Measurements from ENCODE around the gene ITGB4. TPM values are rescaled to one million over a fixed set of nuclear protein-coding genes. Genes with fewer than 3 reads are reported as not detected.

Gene ITGB4
- total and polyA plus RNA-seq, 9 of the 15 experiments (the other 6 are each of a cell fraction or from before 2014, with no cell fraction given) = 0.05 to 2.8 (median 0.76) TPM; not detected in 3

- TF ChIP-seq, protein P1, sequence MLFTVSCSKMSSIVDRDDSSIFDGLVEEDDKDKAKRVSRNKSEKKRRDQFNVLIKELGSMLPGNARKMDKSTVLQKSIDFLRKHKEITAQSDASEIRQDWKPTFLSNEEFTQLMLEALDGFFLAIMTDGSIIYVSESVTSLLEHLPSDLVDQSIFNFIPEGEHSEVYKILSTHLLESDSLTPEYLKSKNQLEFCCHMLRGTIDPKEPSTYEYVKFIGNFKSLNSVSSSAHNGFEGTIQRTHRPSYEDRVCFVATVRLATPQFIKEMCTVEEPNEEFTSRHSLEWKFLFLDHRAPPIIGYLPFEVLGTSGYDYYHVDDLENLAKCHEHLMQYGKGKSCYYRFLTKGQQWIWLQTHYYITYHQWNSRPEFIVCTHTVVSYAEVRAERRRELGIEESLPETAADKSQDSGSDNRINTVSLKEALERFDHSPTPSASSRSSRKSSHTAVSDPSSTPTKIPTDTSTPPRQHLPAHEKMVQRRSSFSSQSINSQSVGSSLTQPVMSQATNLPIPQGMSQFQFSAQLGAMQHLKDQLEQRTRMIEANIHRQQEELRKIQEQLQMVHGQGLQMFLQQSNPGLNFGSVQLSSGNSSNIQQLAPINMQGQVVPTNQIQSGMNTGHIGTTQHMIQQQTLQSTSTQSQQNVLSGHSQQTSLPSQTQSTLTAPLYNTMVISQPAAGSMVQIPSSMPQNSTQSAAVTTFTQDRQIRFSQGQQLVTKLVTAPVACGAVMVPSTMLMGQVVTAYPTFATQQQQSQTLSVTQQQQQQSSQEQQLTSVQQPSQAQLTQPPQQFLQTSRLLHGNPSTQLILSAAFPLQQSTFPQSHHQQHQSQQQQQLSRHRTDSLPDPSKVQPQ (CRISPR knock-in tag; IDR thresholded peaks at IDR 0.05; ENCODE audit: borderline replicate concordance) = no peak; the same call in 1 of the 2 replicates
- TF ChIP-seq, protein P2, sequence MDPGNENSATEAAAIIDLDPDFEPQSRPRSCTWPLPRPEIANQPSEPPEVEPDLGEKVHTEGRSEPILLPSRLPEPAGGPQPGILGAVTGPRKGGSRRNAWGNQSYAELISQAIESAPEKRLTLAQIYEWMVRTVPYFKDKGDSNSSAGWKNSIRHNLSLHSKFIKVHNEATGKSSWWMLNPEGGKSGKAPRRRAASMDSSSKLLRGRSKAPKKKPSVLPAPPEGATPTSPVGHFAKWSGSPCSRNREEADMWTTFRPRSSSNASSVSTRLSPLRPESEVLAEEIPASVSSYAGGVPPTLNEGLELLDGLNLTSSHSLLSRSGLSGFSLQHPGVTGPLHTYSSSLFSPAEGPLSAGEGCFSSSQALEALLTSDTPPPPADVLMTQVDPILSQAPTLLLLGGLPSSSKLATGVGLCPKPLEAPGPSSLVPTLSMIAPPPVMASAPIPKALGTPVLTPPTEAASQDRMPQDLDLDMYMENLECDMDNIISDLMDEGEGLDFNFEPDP (CRISPR knock-in tag; IDR thresholded peaks at IDR 0.05) = no peak
- TF ChIP-seq BRD9 (IDR thresholded peaks at IDR 0.05; ENCODE audit: low read depth, partially characterized antibody) = peak; percentile 72
- no peak for TF ChIP-seq CREB1 (IDR thresholded peaks at IDR 0.05)
- TF ChIP-seq CREB1 (CRISPR knock-in tag; IDR thresholded peaks at IDR 0.05) = no peak
- peak; percentile 36; the same call in 1 of the 2 replicates for TF ChIP-seq FOXM1 (IDR thresholded peaks at IDR 0.05; ENCODE audit: low read depth)
- no peak for TF ChIP-seq FOXM1 (CRISPR knock-in tag; IDR thresholded peaks at IDR 0.05; ENCODE audit: low read depth)
- no peak for TF ChIP-seq LCOR (CRISPR knock-in tag; IDR thresholded peaks at IDR 0.05)
- TF ChIP-seq DDX20 (tag; IDR thresholded peaks at IDR 0.05; ENCODE audit: low read depth) = no peak
- no peak for TF ChIP-seq ADNP (tag; IDR thresholded peaks at IDR 0.05)
- no peak for TF ChIP-seq BMI1 (IDR thresholded peaks at IDR 0.05; ENCODE audit: low read length)
- TF ChIP-seq SNRNP70 (optimal IDR thresholded peaks at IDR 0.05; ENCODE audit: low read depth, low read length) = no peak
- TF ChIP-seq POLR2AphosphoS2 (IDR thresholded peaks at IDR 0.05; ENCODE audit: low read length) = no peak
- TF ChIP-seq KDM1A (IDR thresholded peaks at IDR 0.05) = peak in 1 of 2 experiments; percentile 3; a peak in 1 of 4 replicates
- 0 out of 4 replicates have a peak, but pooled peaks of 1 of the 2 experiments have one; percentile 16 for TF ChIP-seq RAD21 (CRISPR knock-in tag; conservative IDR thresholded peaks at IDR 0.05 in 1 of 2, IDR thresholded peaks at IDR 0.05 in 1 of 2)
- TF ChIP-seq REST (IDR thresholded peaks at IDR 0.05; ENCODE audit: borderline replicate concordance) = no peak
- no peak for TF ChIP-seq REST (CRISPR knock-in tag; IDR thresholded peaks at IDR 0.05; ENCODE audit: low read depth)
Measured at GRCh38 chr17:75783069-75783783, 62.0 kb downstream of the ITGB4 start (continued).

Measured in K562 (cell line).